GM21367 (cell line): ENCODE data around the gene RC3H2.
A peak's percentile ranks its signal among the peaks of the same experiment; 100 is the strongest.
"Not testable (repeated sequence)": the region's sequence is repeated elsewhere in the genome, so short reads cannot be mapped to it uniquely, and the experiment has no call there.

Experiments
- ATAC-seq: cut with Tn5 transposase; IDR thresholded peaks from one replicate; pipeline ENCODE4 v1.9.1; 2021; ENCODE audit not compliant: unreplicated experiment

Gene RC3H2

GRCh38 chr9:122845116-122845515 lies 60.0 kb downstream of the RC3H2 start:
- ATAC-seq: no peak

- ATAC-seq: no peak
Observed at GRCh38 chr9:122844137-122844536, 61.0 kb downstream of the RC3H2 start.

DNA sequence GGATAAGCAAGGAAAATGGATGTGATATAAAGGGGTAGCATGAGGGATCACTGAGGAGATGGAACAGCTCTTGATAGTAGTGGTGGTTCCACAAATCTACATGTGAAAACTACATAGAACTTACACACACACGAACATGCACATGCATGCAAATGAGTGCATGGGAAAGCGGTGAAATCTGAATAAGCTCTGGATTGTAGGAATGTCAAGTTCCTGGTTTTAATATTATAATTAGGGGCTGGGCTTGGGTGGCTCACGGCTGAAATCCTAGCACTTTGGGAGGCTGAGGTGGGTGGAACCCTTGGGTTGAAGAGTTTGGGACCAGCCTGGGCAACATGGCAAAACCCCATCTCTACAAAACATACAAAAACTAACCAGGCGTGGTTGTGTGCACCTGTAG lies 63.7 kb downstream of the RC3H2 start:
- ATAC-seq: no peak

DNA sequence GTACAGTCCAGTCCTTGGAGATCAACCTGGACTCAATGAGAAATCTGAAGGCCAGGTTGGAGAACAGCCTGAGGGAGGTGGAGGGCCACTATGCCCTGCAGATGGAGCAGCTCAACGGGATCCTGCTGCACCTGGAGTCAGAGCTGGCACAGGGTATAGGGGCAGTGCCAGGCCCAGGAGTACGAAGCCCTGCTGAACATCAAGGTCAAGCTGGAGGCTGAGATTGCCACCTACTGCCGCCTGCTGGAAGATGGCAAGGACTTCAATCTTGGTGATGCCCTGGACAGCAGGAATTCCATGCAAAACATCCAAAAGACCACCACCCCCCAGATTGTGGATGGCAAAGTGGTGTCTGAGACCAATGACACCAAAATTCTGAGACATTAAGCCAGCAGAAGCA lies 66.7 kb downstream of the RC3H2 start:
- ATAC-seq: not testable (repeated sequence)

- no peak for ATAC-seq
Observed at GRCh38 chr9:122837266-122837850, 67.8 kb downstream of the RC3H2 start.

- ATAC-seq: no peak
Observed at GRCh38 chr9:122835313-122835731, 69.8 kb downstream of the RC3H2 start.

DNA sequence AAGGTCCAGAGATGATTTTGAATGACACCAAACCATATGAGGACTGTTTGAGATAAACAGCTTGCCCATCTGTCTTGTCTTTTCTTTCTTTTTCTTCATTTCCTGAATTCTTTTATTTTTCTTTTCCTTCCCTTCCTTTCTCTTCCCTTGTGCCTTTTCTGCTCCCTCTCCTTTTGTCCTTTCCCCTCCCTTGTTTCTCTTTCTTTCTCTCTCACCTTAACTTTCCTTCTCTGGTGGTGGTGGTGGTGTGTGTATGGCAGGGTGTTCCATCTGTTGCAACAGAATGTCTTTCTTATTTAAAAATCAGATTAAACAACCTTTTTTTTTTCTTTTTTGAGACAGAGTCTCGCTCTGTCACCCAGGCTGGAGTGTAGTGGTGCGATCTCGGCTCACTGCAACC lies 73.0 kb downstream of the RC3H2 start:
- no peak for ATAC-seq

- not testable (repeated sequence) for ATAC-seq
Observed at GRCh38 chr9:122828965-122829284, 76.2 kb downstream of the RC3H2 start.

DNA sequence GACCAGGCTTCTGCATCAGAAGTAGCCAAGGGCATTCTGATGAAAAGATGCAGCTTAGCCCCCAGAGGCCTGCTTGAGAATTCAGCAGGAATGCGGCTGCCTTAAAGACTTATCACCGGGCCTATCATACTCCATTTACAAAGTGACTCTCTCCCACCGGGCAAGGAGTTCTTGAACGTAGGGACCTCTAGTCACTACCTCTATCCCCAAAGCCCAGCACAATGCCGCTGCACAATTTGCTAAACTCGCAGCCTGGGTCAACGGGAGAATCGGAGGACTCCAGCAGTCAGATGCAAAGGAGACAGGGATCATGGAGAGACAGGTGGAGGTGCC lies 77.4 kb downstream of the RC3H2 start:
- peak; percentile 6 for ATAC-seq

- ATAC-seq: no peak
Observed at GRCh38 chr9:122822938-122823337, 82.2 kb downstream of the RC3H2 start.

GRCh38 chr9:122822056-122822455 lies 83.1 kb downstream of the RC3H2 start:
- ATAC-seq: no peak

GRCh38 chr9:122821278-122821943 lies 83.7 kb downstream of the RC3H2 start:
- ATAC-seq: no peak

- no peak for ATAC-seq
Observed at GRCh38 chr9:122820490-122820845, 84.7 kb downstream of the RC3H2 start.

DNA sequence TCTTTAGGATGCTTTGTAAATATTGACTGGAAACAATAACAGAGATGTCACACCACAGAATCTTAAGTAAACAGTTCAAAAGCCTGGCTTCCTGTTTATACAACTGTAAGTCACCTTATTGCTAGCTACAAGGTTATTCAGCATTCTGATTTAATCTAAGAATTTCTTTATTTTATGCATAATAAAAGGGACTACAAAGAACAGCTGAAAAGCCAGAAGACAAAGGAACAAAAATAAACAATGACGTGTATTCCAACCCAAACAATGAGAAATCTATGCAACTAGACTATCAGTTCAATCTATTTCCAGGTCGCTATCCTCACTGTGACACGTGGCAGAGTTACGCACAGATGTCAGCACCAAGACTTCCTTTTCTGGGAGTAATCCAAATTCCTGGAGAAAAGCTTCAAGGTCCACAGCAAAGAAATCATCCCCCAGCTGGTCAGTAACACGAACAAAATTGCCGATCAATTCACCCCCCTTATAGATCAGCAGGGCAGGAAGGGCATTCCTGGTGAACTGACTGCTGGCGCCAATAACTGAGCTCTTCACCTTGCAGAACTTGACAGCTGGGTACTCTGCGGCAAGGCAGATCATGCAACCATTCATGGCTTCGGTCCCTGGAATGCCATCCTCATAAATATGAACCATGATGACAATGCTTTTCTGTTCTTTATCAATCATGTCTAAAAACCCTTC lies 85.2 kb downstream of the RC3H2 start:
- ATAC-seq: no peak

DNA sequence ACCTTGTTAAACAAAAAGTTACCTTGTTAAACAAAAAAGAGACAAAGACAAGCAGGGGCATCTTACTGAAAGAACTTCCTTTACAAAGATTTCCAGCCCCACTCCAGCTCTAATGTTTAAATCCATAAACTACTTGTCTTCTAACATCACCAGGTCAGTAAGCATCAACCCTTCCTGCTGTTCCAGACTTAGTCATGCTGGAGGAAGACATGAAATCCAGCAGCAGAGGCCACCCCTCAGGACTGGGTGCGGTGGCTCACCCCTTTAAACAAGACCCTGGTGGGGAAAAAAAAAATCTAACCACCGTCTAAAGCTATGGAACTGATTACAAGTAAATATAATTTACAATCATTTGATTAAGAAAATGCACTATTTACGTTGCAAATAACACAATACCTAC lies 85.8 kb downstream of the RC3H2 start:
- no peak for ATAC-seq

DNA sequence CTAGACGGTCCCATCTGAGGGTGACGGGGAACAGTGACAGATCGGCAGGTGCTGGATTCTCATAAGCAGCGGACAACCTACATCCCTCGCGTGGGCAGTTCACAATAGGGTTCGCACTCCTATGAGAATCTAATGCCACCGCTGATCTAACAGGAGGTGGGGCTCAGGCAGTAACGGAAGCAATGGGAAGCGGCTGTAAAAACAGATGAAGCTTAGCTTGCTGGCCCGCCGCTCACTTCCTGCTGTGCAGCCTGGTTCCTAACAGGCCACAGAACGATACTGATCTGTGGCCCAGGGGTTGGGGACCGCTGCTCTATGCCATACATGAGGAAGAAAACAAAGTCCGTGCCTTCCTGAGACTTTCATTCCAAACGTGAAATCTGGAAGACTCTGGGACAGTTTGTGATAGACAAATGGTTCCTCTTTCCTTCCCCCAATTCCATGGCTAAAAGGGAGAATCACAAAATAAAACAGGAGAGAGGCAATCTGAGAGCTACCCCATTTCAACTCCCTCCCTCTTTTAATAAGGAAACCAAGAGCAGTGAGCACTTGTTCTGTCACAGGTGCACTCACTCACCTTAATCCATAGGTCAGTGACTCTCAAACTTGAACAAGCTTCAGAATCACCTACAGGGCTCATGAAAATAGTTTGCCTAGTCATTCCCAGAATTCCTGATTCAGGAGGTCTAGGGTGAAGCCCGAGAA lies 88.8 kb downstream of the RC3H2 start:
- no peak for ATAC-seq

DNA sequence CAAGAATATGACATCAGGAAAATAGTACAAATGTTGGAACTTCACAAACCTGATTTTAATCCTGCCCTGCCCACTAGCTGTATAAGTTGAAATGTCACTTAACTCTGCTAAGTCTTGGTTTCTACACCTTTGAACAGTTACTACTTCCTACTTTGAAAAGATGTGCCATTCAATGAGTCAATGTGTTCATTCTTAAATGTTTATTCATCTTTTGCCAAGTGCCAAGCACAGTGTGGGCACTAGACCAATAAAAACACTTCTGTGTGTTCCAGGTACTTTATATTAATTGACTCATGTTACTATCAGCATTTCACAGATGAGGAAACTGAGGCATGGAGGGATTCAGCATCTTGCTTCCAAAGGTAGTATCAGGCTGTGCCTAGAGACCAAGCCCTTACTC lies 89.6 kb downstream of the RC3H2 start:
- ATAC-seq: no peak

GRCh38 chr9:122814545-122814944 lies 90.6 kb downstream of the RC3H2 start:
- ATAC-seq: no peak

- no peak for ATAC-seq
Observed at GRCh38 chr9:122812736-122813135, 92.4 kb downstream of the RC3H2 start.

- peak; percentile 81 for ATAC-seq
Observed at GRCh38 chr9:122810306-122810946, 94.7 kb downstream of the RC3H2 start.

DNA sequence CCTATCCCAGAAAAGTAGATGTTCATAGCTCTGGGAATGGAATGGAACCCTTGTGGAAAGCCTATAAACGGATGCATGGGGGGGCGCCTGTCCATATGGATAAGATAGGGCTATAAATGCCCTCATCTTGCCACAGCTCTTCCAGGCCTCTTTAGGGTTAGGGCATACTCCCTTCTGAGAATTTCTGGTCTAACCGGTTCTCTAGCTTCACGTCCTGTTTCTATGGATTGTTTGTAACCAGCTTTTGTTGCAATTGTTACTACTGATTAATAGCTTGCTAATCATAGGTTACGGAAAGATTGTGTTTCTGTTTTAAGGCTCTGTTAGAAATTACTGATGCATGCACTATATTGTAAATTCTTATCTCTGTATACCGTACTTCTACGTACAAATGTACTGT lies 95.9 kb downstream of the RC3H2 start:
- ATAC-seq: not testable (repeated sequence)

DNA sequence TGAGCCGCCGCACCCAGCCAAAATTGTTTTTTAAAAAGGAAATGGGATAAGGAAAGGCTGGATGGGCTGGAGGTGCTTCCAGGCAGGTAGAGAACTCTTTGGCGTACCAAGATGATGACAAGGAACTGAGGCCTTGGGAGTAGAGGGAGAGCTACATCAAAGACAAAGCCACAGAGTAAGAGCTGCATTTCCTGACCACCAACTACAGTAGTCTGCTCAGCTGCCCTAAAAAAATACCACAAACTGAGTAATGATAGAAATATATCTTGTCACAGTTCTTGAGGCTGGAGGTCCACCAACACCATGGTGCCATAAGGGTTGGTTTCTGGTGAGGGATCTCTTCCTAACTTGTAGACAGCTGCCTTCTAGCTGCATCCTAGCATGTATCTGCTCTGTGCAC lies 97.0 kb downstream of the RC3H2 start:
- ATAC-seq: no peak
